ENCODE measurements around the gene SLC4A2. TPM values are rescaled to one million over a fixed set of nuclear protein-coding genes. Genes with fewer than 3 reads are reported as not detected.

Gene SLC4A2
- total RNA-seq, 1 donor from 2014 or later = 178 TPM

DNA sequence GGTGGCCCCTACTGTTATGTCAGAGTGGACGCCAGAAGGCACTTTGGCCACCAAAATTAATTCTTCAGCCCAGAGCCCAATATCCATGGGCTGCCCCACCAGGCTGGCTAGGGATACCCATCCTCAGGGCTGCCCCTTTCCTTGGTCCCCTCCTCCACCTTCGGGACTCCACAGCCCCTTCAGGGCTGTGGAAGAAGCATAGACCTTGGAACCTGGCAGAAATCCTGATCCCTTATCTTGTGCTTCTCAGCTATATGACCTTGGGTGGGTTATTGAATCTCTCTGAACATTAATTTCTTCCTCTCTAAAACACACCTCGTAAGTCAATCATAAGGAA is 24.4 kb downstream of the SLC4A2 start:
- Histone ChIP-seq H3K4me3 (peak overlapping the region; percentile 71), H3K36me3 (no peaks in the 10 kb centered on the region), H3K9me3 (no peaks in the 10 kb centered on the region), H3K4me1 (peaks cover 62% of the 10 kb centered on the region), H3K27ac (peak overlapping the region; percentile 82), H3K27me3 (no peaks in the 10 kb centered on the region)
- ATAC-seq (no peak), DNase-seq (no peak)
- intact Hi-C loops (cut with DNase I) = no loop called here
- TF ChIP-seq, protein P1, sequence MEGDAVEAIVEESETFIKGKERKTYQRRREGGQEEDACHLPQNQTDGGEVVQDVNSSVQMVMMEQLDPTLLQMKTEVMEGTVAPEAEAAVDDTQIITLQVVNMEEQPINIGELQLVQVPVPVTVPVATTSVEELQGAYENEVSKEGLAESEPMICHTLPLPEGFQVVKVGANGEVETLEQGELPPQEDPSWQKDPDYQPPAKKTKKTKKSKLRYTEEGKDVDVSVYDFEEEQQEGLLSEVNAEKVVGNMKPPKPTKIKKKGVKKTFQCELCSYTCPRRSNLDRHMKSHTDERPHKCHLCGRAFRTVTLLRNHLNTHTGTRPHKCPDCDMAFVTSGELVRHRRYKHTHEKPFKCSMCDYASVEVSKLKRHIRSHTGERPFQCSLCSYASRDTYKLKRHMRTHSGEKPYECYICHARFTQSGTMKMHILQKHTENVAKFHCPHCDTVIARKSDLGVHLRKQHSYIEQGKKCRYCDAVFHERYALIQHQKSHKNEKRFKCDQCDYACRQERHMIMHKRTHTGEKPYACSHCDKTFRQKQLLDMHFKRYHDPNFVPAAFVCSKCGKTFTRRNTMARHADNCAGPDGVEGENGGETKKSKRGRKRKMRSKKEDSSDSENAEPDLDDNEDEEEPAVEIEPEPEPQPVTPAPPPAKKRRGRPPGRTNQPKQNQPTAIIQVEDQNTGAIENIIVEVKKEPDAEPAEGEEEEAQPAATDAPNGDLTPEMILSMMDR (IDR thresholded peaks at IDR 0.05) = no peak

DNA sequence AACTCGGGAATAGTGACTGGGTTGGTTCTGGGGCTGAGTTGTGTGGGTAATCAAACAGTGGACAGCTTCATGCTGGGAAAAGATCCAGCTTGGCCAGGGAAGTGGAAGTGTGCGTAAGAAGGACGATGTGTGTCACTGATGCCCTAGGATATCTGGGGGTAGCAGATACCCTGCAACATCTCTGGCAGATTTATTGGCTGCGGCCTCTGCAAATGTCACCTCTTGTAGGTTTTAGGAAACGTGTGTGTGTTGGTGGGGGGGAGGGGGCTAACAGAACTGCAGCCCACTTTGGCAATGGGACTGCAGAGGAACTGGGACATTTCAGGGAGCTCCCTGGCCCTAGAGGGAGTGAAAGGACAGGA is 25.9 kb downstream of the SLC4A2 start:
- DNase-seq (no peak), ATAC-seq (no peak)
- Histone ChIP-seq H3K4me1 (peaks cover 63% of the 10 kb centered on the region), H3K36me3 (no peaks in the 10 kb centered on the region), H3K27me3 (no peaks in the 10 kb centered on the region), H3K9me3 (no peaks in the 10 kb centered on the region), H3K4me3 (peak overlapping the region; percentile 62), H3K27ac (peak overlapping the region; percentile 82)
- intact Hi-C loops (cut with DNase I) = no loop called here
- TF ChIP-seq, protein P1 (IDR thresholded peaks at IDR 0.05) = no peak

DNA sequence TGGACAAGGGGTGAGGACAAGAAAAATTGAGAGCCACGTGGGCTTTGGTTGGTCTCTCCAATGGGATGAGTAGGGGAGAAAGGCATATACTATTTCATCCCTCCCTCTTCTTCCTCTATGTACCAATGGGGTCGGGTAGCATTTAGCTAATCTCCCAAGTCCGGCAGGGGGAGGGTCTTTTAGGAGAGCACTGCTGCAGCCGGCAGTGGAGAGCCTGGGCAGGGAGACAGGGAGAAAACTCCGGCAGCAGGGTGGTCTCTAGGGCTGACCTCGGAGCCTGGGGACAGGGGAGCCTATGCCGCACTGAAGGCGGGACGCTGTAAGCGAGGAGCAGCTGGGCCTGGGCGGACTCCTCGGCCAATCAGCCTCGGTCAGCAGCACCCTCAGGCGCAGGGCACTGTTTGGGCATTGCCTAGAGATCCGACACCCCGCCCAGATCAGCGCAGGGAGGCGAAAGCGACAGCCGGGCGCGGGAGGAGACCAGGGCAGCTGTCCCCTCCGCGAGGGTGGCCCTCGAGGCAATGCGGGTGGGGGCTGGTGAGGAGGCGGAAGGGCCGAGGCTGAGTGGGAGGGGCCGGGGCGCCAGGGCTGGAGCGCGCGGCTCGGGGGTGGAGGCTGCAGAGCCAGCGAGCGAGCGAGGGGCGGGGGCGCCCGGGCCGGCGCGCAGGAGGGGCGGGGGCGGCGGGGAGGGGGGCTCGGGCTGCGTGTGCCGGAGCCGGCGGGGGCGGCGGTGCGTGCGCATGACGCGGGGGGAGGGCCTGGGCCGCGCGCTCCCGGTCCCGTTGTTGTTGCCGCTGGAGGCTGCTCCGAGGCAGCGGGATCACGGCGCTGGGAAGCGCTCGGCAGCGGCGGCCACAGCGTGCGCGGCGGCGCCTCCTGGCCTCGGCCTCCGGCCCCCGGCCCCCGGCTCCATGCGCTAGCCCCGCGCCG is 26.6 kb downstream of the SLC4A2 start, which contains the start of gene AGAP3:
Gene AGAP3 (plus strand): TSS at position 785 of the 930 bp plus-strand sequence. CDS start 267 bp downstream, outside the sequence.
- H3K9me3 ChIP-seq = no peaks in the 10 kb centered on the region
- no peaks in the 10 kb centered on the region for H3K36me3 ChIP-seq
- peaks cover 65% of the 10 kb centered on the region for H3K4me1 ChIP-seq
- H3K27ac ChIP-seq = peak within 1 kb of the TSS; percentile 84
- H3K4me3 ChIP-seq = peak within 1 kb of the TSS; percentile 88
- no peaks in the 10 kb centered on the region for H3K27me3 ChIP-seq
- intact Hi-C loops (cut with DNase I) = no loop called here
- DNase-seq = peak; percentile 96
- TF ChIP-seq, protein P1 (IDR thresholded peaks at IDR 0.05) = no peak
- ATAC-seq = peak; percentile 76

DNA sequence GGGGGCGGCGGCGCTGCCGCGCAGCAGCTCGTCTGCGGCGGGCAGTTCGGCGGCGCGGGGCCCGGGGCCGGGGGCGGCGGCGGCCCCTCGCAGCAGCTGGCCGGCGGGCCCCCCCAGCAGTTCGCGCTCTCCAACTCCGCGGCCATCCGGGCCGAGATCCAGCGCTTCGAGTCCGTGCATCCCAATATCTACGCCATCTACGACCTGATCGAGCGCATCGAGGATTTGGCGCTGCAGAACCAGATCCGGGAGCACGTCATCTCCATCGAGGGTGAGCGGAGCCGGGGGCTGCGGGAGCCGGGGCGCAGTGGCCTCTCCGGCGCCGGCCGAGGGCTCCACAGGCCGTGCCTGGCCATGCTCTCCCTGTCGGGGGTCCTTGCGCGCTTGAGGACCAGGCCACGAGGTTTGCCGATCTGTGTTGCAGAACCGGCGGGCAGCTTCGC is 27.4 kb downstream of the SLC4A2 start:
- Histone ChIP-seq H3K27ac (peak overlapping the region; percentile 84), H3K4me1 (peaks cover 65% of the 10 kb centered on the region), H3K4me3 (peak overlapping the region; percentile 88), H3K36me3 (no peaks in the 10 kb centered on the region), H3K27me3 (no peaks in the 10 kb centered on the region), H3K9me3 (no peaks in the 10 kb centered on the region)
- TF ChIP-seq, protein P1 (IDR thresholded peaks at IDR 0.05) = no peak
- intact Hi-C loops (cut with DNase I) = no loop called here
- DNase-seq = no peak
- no peak for ATAC-seq

DNA sequence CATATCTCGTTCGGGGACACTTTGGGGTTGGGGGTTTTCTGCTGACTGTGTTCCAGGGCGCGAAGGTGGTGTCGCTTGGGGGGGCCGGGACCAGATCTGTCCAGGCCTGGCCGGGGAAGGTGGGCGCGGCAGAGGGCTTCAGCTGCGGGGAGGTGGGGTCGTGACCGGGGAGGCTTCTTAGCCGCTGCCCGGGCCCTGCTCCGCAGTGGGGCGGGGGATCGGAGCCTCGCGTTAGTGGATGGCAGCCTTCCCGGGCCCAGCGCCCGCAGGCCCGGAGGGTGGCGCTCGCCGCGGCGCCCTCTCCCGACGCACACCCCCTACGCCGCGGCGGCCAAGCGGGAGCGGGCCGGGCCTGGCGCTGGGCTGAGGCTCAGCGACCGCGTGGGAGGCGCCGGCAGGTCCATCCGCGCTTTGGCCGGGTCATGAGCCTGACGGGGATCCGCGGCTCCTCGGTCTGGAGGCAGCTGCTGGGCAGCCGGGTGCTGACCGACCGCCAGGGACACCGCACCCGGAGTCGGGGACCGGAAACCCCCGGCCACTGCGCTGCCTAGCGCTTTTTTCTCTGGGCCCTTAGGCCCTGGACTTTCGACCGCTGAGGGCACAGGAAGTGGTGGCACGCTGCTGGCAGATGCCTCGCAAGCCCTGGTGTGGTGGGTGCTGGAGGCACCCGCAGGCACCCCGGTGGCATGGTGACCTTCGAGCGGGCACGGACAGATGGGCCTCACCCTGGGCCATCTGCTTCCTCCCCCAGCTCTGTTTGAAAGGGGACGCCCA is 28.0 kb downstream of the SLC4A2 start:
- Histone ChIP-seq H3K36me3 (peaks cover 6% of the 10 kb centered on the region), H3K4me3 (peak overlapping the region; percentile 88), H3K27me3 (no peaks in the 10 kb centered on the region), H3K9me3 (no peaks in the 10 kb centered on the region), H3K27ac (peak overlapping the region; percentile 84), H3K4me1 (peaks cover 63% of the 10 kb centered on the region)
- peak; percentile 87 for DNase-seq
- ATAC-seq = peak; percentile 57
- intact Hi-C loops (cut with DNase I) = no loop called here
- TF ChIP-seq, protein P1 (IDR thresholded peaks at IDR 0.05) = peak; percentile 33
